Subcutaneous adipose tissue (tissue), 4 donors: ENCODE measurements around the gene KIRREL3. TPM values are rescaled to one million over a fixed set of nuclear protein-coding genes. Genes with fewer than 3 reads are reported as not detected.

ENCODE experiments used
- total RNA-seq, 4 donors: library from RNA; depleted of rRNA; stranded (reverse); fragments of >200 nt; gene quantifications; one replicate each; pipeline ENCODE4 v1.1.0, GENCODE V29; 2016
- TF ChIP-seq, protein P1 (sequence below): fragments of 450-650 bp; IDR thresholded peaks from one replicate; pipeline ENCODE4 v1.5.1; 2016; ENCODE audit warnings: low read depth, mild to moderate bottlenecking, control low read depth, antibody characterized with exemption, moderate library complexity

Gene KIRREL3
- total RNA-seq, 4 donors from 2014 or later: not detected

DNA sequence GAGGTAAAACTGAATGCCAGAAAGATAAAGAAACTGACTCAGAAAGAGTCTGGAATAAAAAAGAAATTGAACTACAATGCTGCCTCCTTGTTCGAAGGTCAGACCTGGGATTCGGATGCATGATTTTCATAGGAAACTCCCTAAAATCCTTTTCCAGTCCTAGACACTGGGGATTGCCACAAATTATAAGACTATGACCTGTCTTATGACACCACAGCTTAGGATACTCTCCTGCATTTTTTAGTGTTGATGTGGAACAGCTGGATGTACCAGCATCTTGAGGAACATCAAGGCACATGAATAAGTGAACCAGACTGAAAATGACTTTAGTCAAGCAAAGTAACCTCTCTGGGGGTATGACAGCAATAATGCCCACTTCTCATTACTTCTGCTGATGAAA lies 9.0 kb downstream of the KIRREL3 start:
- TF ChIP-seq, protein P1, sequence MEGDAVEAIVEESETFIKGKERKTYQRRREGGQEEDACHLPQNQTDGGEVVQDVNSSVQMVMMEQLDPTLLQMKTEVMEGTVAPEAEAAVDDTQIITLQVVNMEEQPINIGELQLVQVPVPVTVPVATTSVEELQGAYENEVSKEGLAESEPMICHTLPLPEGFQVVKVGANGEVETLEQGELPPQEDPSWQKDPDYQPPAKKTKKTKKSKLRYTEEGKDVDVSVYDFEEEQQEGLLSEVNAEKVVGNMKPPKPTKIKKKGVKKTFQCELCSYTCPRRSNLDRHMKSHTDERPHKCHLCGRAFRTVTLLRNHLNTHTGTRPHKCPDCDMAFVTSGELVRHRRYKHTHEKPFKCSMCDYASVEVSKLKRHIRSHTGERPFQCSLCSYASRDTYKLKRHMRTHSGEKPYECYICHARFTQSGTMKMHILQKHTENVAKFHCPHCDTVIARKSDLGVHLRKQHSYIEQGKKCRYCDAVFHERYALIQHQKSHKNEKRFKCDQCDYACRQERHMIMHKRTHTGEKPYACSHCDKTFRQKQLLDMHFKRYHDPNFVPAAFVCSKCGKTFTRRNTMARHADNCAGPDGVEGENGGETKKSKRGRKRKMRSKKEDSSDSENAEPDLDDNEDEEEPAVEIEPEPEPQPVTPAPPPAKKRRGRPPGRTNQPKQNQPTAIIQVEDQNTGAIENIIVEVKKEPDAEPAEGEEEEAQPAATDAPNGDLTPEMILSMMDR: no peak

DNA sequence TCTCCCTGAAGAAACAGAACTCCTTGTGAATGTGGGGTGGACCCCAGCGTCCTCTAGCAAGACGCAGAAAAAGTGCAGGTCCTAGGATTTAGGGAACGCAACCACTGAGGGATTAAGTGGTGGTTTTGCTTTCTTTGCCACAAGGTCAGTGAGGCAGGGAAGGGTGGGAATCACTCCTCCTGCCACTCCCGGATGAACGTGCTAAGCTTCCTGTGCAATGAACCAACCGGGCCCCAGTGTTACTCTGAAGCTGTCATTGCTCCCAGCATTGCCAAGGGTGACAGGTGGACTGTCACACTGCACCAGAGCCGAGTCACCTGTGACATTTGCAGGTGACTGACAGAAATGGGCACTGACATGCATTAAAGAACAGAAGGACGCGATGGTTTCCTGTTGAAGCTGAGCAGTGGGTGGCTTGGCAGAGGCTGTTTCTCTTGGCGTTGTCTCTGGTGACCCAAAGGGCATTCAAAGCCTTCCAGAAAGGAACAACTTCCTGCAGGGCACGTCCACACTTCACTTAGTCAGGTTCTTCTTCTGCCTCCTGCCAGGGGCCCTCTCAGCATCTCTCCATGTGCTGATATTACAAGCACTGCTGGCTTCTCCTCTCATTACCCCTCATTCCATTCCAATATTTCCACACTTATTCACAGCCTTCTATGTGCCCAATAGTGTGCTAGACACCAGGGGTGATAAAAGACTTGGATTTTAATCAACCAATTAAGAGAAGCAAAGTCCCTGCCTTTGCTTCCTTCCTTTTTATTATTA lies 9.7 kb downstream of the KIRREL3 start:
- TF ChIP-seq, protein P1: no peak

DNA sequence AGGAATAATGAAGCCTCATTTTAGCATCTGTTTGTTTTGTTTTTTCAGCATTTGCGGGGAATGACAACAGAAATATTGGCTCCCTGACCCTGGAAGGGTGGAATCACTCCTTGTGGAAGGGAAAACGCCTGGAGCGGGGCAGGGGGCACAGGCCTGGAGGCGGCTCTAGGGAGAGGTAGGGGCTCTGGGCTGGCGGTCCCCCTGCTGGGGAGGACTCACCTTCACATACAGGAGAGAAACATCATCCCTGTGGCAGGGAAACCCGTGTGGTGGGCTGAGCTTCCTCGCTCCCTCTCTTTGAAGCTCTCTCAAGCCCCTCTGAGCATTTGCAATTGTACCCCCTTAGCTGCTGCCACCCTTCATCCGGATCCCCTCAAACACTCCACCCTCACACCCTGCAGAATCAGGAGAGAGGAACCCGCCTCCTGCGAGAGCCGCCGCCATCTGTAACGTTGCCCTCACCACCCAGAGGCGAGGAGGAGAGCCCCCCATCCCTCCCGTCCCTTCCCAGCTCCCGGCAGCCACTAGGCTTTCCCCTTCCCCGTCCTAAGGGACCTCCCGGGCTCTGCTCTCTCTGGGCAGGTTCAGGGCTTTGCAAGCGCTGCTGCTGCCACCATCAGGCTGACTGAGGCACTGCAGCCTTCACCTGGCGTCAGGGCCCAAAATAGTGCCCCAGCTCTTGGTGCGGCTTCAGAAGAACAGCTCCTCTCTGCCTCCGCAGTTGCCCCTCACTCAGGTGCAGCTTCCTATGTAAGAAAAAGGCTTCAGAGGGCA lies 10.4 kb downstream of the KIRREL3 start:
- TF ChIP-seq, protein P1: no peak

DNA sequence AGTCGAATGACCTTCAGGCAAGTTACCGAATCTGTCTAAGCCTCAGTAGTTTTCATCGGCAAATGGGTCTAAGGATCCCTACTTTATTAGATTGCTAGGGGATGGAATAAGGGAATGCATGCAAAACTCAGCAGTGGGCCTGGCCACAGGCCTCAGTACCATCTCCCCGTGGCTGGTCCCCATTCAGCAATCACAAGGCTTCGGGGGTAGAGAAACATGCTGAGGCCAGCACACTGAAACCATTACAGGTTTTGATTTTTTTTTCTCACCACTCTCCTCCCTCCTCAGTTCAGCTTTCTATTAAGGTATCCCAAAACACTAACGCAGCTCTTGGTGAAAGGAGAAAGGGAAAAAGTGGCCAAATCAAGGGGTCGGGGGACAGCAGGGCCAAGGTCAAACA lies 11.9 kb downstream of the KIRREL3 start:
- TF ChIP-seq, protein P1: no peak

DNA sequence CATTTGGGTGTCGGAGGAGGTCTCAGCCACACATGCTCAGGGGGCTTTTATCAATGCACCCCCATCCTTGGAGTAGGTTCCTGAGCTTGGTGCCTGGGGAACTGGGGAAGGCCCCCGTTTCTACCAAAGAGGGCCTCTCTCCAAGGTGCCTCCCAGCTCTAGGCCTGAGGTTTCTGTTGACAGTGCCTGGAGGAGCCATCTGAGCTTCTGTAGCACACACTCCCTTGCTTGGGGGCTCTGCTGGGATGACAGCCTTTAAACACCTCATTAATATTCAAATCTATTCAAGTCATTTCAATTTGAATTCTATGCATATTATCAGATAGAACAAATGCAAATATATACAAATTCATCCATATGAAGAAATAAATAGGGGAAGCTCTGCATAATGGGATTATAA lies 18.9 kb downstream of the KIRREL3 start:
- TF ChIP-seq, protein P1: no peak

DNA sequence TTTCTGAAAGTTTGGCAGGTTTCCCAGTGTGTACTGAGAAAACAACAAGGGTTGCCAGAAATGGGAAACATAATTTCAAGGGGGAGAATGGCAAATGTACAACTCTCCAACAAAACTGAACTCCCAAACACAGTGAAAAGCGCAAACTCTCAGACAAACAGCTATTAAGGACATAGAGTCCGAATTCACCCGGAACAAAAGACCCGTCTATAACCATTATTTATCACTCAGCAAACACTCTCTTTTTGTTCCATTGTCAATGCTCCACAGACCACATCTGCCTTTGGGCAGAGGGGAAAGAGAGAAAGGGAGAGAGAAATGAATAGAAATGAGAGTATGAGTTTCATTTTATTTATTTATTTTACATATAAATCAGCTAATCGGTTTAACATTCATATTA lies 21.7 kb downstream of the KIRREL3 start:
- TF ChIP-seq, protein P1: no peak

DNA sequence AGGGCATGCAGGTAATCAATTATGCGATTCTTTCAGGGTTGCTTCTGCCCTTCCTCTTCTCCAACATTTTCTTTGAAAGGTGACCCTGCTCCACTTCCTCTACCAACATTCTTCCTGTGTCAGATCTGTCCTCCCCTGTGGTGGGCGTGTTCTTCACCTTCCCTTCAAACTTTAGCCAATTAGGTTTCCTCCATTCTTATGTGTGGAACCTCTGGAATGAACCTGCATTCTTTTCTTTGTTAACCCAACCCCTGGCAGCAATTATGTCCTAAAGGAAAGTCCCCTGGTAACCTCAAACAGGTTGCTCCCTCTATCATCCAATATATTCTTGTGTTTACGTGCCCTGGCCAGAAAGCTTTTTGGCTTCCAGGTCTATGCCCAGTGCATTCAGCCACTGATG lies 22.4 kb downstream of the KIRREL3 start:
- TF ChIP-seq, protein P1: no peak
